Astrocyte of the spinal cord (primary cell): ENCODE results near the gene NAA15.

Source experiments
- DNase-seq: peaks from one replicate; pipeline ENCODE4 v3.0.0; 2011; ENCODE audit warnings: low read depth, low spot score
- H3K4me3 ChIP-seq: 2 replicates; pipeline ENCODE4 v1.5.1; 2011; ENCODE audit warnings: low read depth, mild to moderate bottlenecking, low read length, moderate library complexity
- CTCF ChIP-seq: IDR thresholded peaks from 2 replicates; pipeline ENCODE4 v1.5.1; 2012; ENCODE audit warnings: low read depth, mild to moderate bottlenecking, low read length, inconsistent platforms
- in situ Hi-C: cut with HindIII; loops from 2 replicates; pipeline ENCODE4 v1.10.0; 2017; ENCODE audit warnings: low sequenced_read_pairs

Gene NAA15

GRCh38 chr4:139454111-139455045, 153.1 kb downstream of the NAA15 start, which contains the start of gene RAB33B:
Gene RAB33B, plus strand, starts transcription at chr4:139454121. Its CDS starts 75 bp downstream, at chr4:139454196.
- no peak for TF ChIP-seq CTCF
- peak within 1 kb of the TSS; percentile 94 for H3K4me3 ChIP-seq
- in situ Hi-C loops = no loop called here
- DNase-seq = peak; percentile 13

GRCh38 chr4:139455126-139455538, 153.8 kb downstream of the NAA15 start:
- peak overlapping the region; percentile 94 for H3K4me3 ChIP-seq
- TF ChIP-seq CTCF = no peak
- in situ Hi-C loops = no loop called here
- DNase-seq = no peak

- in situ Hi-C loops = no loop called here
- no peak overlapping the region for H3K4me3 ChIP-seq
- no peak for TF ChIP-seq CTCF
- DNase-seq = no peak
Observed at GRCh38 chr4:139457318-139457717, 156.0 kb downstream of the NAA15 start.

- no peak for DNase-seq
- H3K4me3 ChIP-seq = no peak overlapping the region
- in situ Hi-C loops = no loop called here
- TF ChIP-seq CTCF = no peak
Observed at GRCh38 chr4:139458543-139458942, 157.2 kb downstream of the NAA15 start.

- DNase-seq = no peak
- in situ Hi-C loops = no loop called here
- H3K4me3 ChIP-seq = no peak overlapping the region
- no peak for TF ChIP-seq CTCF
Observed at GRCh38 chr4:139458999-139459398, 157.7 kb downstream of the NAA15 start.

- TF ChIP-seq CTCF = no peak
- in situ Hi-C loops = no loop called here
- DNase-seq = no peak
- no peak overlapping the region for H3K4me3 ChIP-seq
Observed at GRCh38 chr4:139460565-139460964, 159.3 kb downstream of the NAA15 start.
